ENCODE results near the gene SAC3D1. TPM values are rescaled to one million over a fixed set of nuclear protein-coding genes. Genes with fewer than 3 reads are reported as not detected.
"Not testable (repeated sequence)": the region's sequence is repeated elsewhere in the genome, so short reads cannot be mapped to it uniquely, and the experiment has no call there.

Gene SAC3D1
- total and polyA plus RNA-seq, 2 donors = 11.2 to 11.5 TPM

DNA sequence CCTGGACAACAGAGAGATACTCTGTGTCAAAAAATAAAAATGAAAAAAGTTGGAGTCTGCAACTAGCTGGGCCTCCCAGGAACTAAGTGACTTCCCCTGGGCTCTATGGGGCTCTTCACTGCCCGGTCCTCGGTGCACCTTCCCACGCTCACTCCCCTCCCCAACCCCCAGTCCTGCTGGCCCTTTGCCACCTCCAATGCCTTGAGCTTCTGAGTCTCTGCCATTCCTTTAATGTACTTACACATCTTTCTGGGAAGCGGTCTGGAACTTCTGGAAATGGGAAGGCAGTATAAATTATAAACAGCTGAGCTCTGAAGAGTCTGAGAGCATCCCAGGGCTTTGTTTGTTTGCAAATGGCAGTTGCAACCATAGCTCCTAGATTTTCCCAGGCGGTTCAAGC is 38.3 kb upstream of the SAC3D1 start:
- no peaks in the 10 kb centered on the region for H3K9me3 ChIP-seq (ENCODE audit: control insufficient read depth in 2 of 2, insufficient read depth in 1 of 2, low read length in 1 of 2)
- no peak overlapping the region for H3K4me3 ChIP-seq (ENCODE audit: low read length in 2 of 2)
- H3K36me3 ChIP-seq (ENCODE audit: control insufficient read depth in 2 of 2, insufficient read depth in 2 of 2, low read length in 1 of 2) = no peaks in the 10 kb centered on the region
- no peak overlapping the region for H3K27ac ChIP-seq (ENCODE audit: low read depth in 1 of 2, low read length in 1 of 2)
- H3K4me1 ChIP-seq (ENCODE audit: control insufficient read depth in 2 of 2, insufficient read depth in 2 of 2, low read length in 2 of 2) = no peaks in the 10 kb centered on the region
- no peak for DNase-seq (ENCODE audit: low read depth in 6 of 9, low spot score in 9 of 9)
- H3K27me3 ChIP-seq (ENCODE audit: control insufficient read depth in 2 of 2, insufficient read depth in 1 of 2, low read length in 1 of 2) = no peaks in the 10 kb centered on the region
- WGBS = 91% methylated on average over 5 of the region's 5 CpGs

GRCh38 chr11:65003282-65003681 is 37.7 kb upstream of the SAC3D1 start:
- no peak for DNase-seq (ENCODE audit: low read depth in 6 of 9, low spot score in 9 of 9)
- WGBS = 95% methylated on average over 7 of the region's 7 CpGs
- no peaks in the 10 kb centered on the region for H3K36me3 ChIP-seq (ENCODE audit: control insufficient read depth in 2 of 2, insufficient read depth in 2 of 2, low read length in 1 of 2)
- no peaks in the 10 kb centered on the region for H3K9me3 ChIP-seq (ENCODE audit: control insufficient read depth in 2 of 2, insufficient read depth in 1 of 2, low read length in 1 of 2)
- H3K27me3 ChIP-seq (ENCODE audit: control insufficient read depth in 2 of 2, insufficient read depth in 1 of 2, low read length in 1 of 2) = no peaks in the 10 kb centered on the region
- no peak overlapping the region for H3K27ac ChIP-seq (ENCODE audit: low read depth in 1 of 2, low read length in 1 of 2)
- H3K4me3 ChIP-seq (ENCODE audit: low read length in 2 of 2) = no peak overlapping the region
- H3K4me1 ChIP-seq (ENCODE audit: control insufficient read depth in 2 of 2, insufficient read depth in 2 of 2, low read length in 2 of 2) = no peaks in the 10 kb centered on the region

GRCh38 chr11:65003968-65004367 is 37.0 kb upstream of the SAC3D1 start:
- H3K36me3 ChIP-seq (ENCODE audit: control insufficient read depth in 2 of 2, insufficient read depth in 2 of 2, low read length in 1 of 2); H3K27ac ChIP-seq (ENCODE audit: low read depth in 1 of 2, low read length in 1 of 2); H3K4me3 ChIP-seq (ENCODE audit: low read length in 2 of 2); DNase-seq (ENCODE audit: low read depth in 6 of 9, low spot score in 9 of 9); H3K9me3 ChIP-seq (ENCODE audit: control insufficient read depth in 2 of 2, insufficient read depth in 1 of 2, low read length in 1 of 2); H3K27me3 ChIP-seq (ENCODE audit: control insufficient read depth in 2 of 2, insufficient read depth in 1 of 2, low read length in 1 of 2); H3K4me1 ChIP-seq (ENCODE audit: control insufficient read depth in 2 of 2, insufficient read depth in 2 of 2, low read length in 2 of 2): not testable (repeated sequence)
- WGBS = 84% methylated on average over 3 of the region's 3 CpGs

DNA sequence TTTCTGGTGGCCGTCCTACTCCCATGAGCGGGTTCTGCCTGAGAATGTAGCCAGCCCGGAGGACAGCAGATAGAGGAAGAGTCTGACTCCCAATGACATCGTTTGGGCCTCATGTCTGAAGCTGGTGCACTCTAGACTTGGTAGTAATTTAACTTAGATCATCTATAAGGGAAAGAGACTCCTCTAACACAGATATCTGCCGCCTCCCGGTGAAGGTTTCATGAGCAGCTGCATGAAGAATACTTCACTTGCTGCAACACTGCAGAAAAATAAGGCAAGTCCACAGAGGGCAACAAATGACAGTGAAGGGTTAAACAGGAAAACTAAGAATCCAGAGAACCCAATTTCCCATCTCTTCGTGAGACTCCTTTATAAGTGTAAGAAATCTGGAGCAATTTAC is 33.0 kb upstream of the SAC3D1 start:
- H3K27me3 ChIP-seq (ENCODE audit: control insufficient read depth in 2 of 2, insufficient read depth in 1 of 2, low read length in 1 of 2) = no peaks in the 10 kb centered on the region
- DNase-seq (ENCODE audit: low read depth in 6 of 9, low spot score in 9 of 9) = no peak
- no peaks in the 10 kb centered on the region for H3K36me3 ChIP-seq (ENCODE audit: control insufficient read depth in 2 of 2, insufficient read depth in 2 of 2, low read length in 1 of 2)
- no peak overlapping the region for H3K4me3 ChIP-seq (ENCODE audit: low read length in 2 of 2)
- H3K9me3 ChIP-seq (ENCODE audit: control insufficient read depth in 2 of 2, insufficient read depth in 1 of 2, low read length in 1 of 2) = no peaks in the 10 kb centered on the region
- H3K4me1 ChIP-seq (ENCODE audit: control insufficient read depth in 2 of 2, insufficient read depth in 2 of 2, low read length in 2 of 2) = peaks cover under 1 to 3% of the 10 kb centered on the region in 2 donors
- 94% methylated on average over 7 of the region's 7 CpGs for WGBS
- no peak overlapping the region for H3K27ac ChIP-seq (ENCODE audit: low read depth in 1 of 2, low read length in 1 of 2)

- no peaks in the 10 kb centered on the region for H3K27me3 ChIP-seq (ENCODE audit: control insufficient read depth in 2 of 2, insufficient read depth in 1 of 2, low read length in 1 of 2)
- peaks cover 3 to 10% of the 10 kb centered on the region in 2 donors for H3K4me1 ChIP-seq (ENCODE audit: control insufficient read depth in 2 of 2, insufficient read depth in 2 of 2, low read length in 2 of 2)
- H3K36me3 ChIP-seq (ENCODE audit: control insufficient read depth in 2 of 2, insufficient read depth in 2 of 2, low read length in 1 of 2) = no peaks in the 10 kb centered on the region
- no peak overlapping the region for H3K27ac ChIP-seq (ENCODE audit: low read depth in 1 of 2, low read length in 1 of 2)
- DNase-seq (ENCODE audit: low read depth in 6 of 9, low spot score in 9 of 9) = no peak
- WGBS = 95% methylated on average over 2 of the region's 2 CpGs
- no peaks in the 10 kb centered on the region for H3K9me3 ChIP-seq (ENCODE audit: control insufficient read depth in 2 of 2, insufficient read depth in 1 of 2, low read length in 1 of 2)
- no peak overlapping the region for H3K4me3 ChIP-seq (ENCODE audit: low read length in 2 of 2)
These were observed 32.1 kb upstream of the SAC3D1 start for GRCh38 chr11:65008873-65009272.

- H3K27me3 ChIP-seq (ENCODE audit: control insufficient read depth in 2 of 2, insufficient read depth in 1 of 2, low read length in 1 of 2) = no peaks in the 10 kb centered on the region
- peak in 7 of 9 donors; percentile 76 to 95 (median 89) for DNase-seq (ENCODE audit: low read depth in 6 of 9, low spot score in 9 of 9)
- H3K36me3 ChIP-seq (ENCODE audit: control insufficient read depth in 2 of 2, insufficient read depth in 2 of 2, low read length in 1 of 2) = peaks cover 2 to 10% of the 10 kb centered on the region in 2 donors
- H3K4me1 ChIP-seq (ENCODE audit: control insufficient read depth in 2 of 2, insufficient read depth in 2 of 2, low read length in 2 of 2) = peaks cover 8 to 21% of the 10 kb centered on the region in 2 donors
- H3K9me3 ChIP-seq (ENCODE audit: control insufficient read depth in 2 of 2, insufficient read depth in 1 of 2, low read length in 1 of 2) = peaks cover 0 to 2% of the 10 kb centered on the region in 2 donors
- peak overlapping the region; percentile 98 to 99 for H3K27ac ChIP-seq (ENCODE audit: low read depth in 1 of 2, low read length in 1 of 2)
- peak overlapping the region; percentile 54 to 59 for H3K4me3 ChIP-seq (ENCODE audit: low read length in 2 of 2)
- WGBS = 19% methylated on average over 22 of the region's 22 CpGs
These were observed 27.7 kb upstream of the SAC3D1 start for GRCh38 chr11:65013130-65013887.

- no peaks in the 10 kb centered on the region for H3K27me3 ChIP-seq (ENCODE audit: control insufficient read depth in 2 of 2, insufficient read depth in 1 of 2, low read length in 1 of 2)
- DNase-seq (ENCODE audit: low read depth in 6 of 9, low spot score in 9 of 9) = peak; percentile 61 to 94 (median 82)
- peaks cover 0 to 2% of the 10 kb centered on the region in 2 donors for H3K9me3 ChIP-seq (ENCODE audit: control insufficient read depth in 2 of 2, insufficient read depth in 1 of 2, low read length in 1 of 2)
- under 1% methylated on average over 96 of the region's 96 CpGs for WGBS
- H3K4me1 ChIP-seq (ENCODE audit: control insufficient read depth in 2 of 2, insufficient read depth in 2 of 2, low read length in 2 of 2) = peaks cover 8 to 21% of the 10 kb centered on the region in 2 donors
- peak within 1 kb of the TSS; percentile 98 to 99 for H3K27ac ChIP-seq (ENCODE audit: low read depth in 1 of 2, low read length in 1 of 2)
- H3K36me3 ChIP-seq (ENCODE audit: control insufficient read depth in 2 of 2, insufficient read depth in 2 of 2, low read length in 1 of 2) = peaks cover 9 to 16% of the 10 kb centered on the region in 2 donors
- H3K4me3 ChIP-seq (ENCODE audit: low read length in 2 of 2) = peak within 1 kb of the TSS; percentile 54 to 59
These were observed 26.9 kb upstream of the SAC3D1 start, which contains the start of gene ARL2 for GRCh38 chr11:65013888-65014725. ARL2 (plus strand) TSS chr11:65014160; CDS start chr11:65014208, 48 bp downstream.

- peaks cover 8 to 21% of the 10 kb centered on the region in 2 donors for H3K4me1 ChIP-seq (ENCODE audit: control insufficient read depth in 2 of 2, insufficient read depth in 2 of 2, low read length in 2 of 2)
- no peaks in the 10 kb centered on the region for H3K27me3 ChIP-seq (ENCODE audit: control insufficient read depth in 2 of 2, insufficient read depth in 1 of 2, low read length in 1 of 2)
- peaks cover 11 to 17% of the 10 kb centered on the region in 2 donors for H3K36me3 ChIP-seq (ENCODE audit: control insufficient read depth in 2 of 2, insufficient read depth in 2 of 2, low read length in 1 of 2)
- H3K27ac ChIP-seq (ENCODE audit: low read depth in 1 of 2, low read length in 1 of 2) = peak overlapping the region; percentile 98 to 99
- H3K4me3 ChIP-seq (ENCODE audit: low read length in 2 of 2) = peak overlapping the region; percentile 54 to 59
- peaks cover 0 to 2% of the 10 kb centered on the region in 2 donors for H3K9me3 ChIP-seq (ENCODE audit: control insufficient read depth in 2 of 2, insufficient read depth in 1 of 2, low read length in 1 of 2)
- no peak for DNase-seq (ENCODE audit: low read depth in 6 of 9, low spot score in 9 of 9)
- WGBS = 32% methylated on average over 23 of the region's 23 CpGs
These were observed 26.2 kb upstream of the SAC3D1 start for GRCh38 chr11:65014726-65015227.

DNA sequence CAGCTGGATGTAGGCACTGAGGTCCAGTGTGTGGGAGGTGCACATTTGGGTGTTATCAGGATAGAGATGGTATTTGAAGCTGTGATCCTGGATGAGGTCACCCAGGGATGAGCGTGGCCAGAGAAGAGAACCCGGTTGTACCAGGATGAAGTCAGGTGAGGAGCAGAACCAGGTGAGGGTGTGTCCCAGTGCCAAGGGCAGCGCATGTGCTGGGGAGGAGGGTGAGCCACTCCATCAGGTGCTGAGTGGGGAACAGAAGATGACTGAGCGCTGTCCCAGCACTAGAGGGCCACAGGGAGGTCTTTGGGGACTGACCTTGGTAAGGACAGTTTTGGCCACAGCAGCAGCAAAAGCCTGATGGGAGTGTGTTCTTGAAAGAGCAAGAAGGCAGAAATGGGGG is 24.3 kb upstream of the SAC3D1 start:
- 97% methylated on average over 4 of the region's 4 CpGs for WGBS
- H3K27ac ChIP-seq (ENCODE audit: low read depth in 1 of 2, low read length in 1 of 2) = no peak overlapping the region
- no peaks in the 10 kb centered on the region for H3K27me3 ChIP-seq (ENCODE audit: control insufficient read depth in 2 of 2, insufficient read depth in 1 of 2, low read length in 1 of 2)
- DNase-seq (ENCODE audit: low read depth in 6 of 9, low spot score in 9 of 9) = no peak
- H3K36me3 ChIP-seq (ENCODE audit: control insufficient read depth in 2 of 2, insufficient read depth in 2 of 2, low read length in 1 of 2) = peaks cover 22 to 34% of the 10 kb centered on the region in 2 donors
- no peak overlapping the region for H3K4me3 ChIP-seq (ENCODE audit: low read length in 2 of 2)
- H3K4me1 ChIP-seq (ENCODE audit: control insufficient read depth in 2 of 2, insufficient read depth in 2 of 2, low read length in 2 of 2) = peaks cover 8 to 21% of the 10 kb centered on the region in 2 donors
- H3K9me3 ChIP-seq (ENCODE audit: control insufficient read depth in 2 of 2, insufficient read depth in 1 of 2, low read length in 1 of 2) = peaks cover 0 to 2% of the 10 kb centered on the region in 2 donors

Data from thymus (tissue), 11 donors.